Activated CD4-positive, alpha-beta T cell treated with anti-CD3 and anti-CD28 coated beads for 48 hours (primary cell): Measurements from ENCODE around the gene ADAMTS9.
A peak's percentile ranks its signal among the peaks of the same experiment; 100 is the strongest.
"Not testable (repeated sequence)": the region's sequence is repeated elsewhere in the genome, so short reads cannot be mapped to it uniquely, and the experiment has no call there.

ENCODE experiments used
- DNase-seq: peaks from one replicate; pipeline ENCODE4 v3.0.0-alpha.2; 2020

ADAMTS9 gene

GRCh38 chr3:64568895-64569517, 118.8 kb downstream of the ADAMTS9 start:
- DNase-seq, result no peak

DNA sequence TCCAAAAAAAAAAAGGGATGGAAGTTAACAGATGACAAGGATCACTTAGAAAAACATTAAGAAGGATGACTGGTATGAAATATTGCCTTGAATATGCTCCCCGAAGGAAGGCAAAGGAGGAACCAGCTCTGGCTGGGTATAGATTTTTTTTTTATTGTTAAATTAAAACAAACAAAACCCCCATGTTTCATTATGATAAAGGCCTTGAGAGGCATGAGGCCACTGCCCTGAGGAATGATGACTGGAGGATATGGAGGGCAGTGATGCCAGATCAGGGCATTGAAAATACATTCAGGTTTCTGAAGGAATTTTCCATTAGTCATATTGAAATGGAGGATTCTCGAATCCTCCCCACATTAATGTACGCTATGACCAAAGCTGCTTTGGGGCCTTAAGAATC, 120.9 kb downstream of the ADAMTS9 start:
- no peak for DNase-seq

DNA sequence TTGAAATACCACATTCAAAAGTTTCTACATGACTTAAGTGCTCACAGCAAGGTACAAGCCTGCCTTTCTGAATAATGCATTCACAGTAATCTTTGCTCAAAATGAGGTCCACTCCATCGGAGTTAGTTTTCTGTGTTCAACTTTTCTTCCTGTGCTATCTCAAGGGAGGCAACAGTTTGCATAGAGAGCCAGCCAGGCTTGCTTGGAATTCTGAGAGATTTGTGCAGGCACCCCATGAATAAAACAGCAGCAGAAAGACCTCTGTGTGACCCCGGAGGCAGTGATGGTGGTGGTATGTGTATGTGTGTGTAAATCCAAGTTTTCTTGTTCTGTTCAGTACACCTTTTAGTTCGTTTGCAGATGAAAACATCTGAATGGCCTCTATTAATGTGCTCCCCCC, 124.0 kb downstream of the ADAMTS9 start:
- DNase-seq, result no peak

DNA sequence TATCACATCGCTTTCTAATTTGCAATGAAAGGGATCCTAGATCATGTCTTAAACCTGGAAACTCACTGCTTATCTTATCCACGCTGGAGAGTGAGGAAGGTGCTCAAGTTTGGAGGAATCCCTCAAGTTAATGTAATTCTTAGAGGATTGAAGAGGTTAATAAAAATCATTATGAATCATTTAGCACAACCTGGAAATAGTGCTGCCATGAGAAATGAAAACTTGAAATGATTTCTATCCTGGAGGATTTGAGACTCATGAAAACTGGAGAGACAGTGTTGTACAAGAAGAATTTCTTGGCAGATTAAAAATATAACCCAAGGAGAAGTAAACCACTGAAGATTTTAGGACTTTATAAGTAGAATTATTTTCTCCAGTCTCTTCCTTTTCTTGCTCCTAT, 125.9 kb downstream of the ADAMTS9 start:
- no peak for DNase-seq

GRCh38 chr3:64561325-64561843, 126.4 kb downstream of the ADAMTS9 start:
- no peak for DNase-seq

GRCh38 chr3:64560791-64561190, 127.0 kb downstream of the ADAMTS9 start:
- no peak for DNase-seq

DNA sequence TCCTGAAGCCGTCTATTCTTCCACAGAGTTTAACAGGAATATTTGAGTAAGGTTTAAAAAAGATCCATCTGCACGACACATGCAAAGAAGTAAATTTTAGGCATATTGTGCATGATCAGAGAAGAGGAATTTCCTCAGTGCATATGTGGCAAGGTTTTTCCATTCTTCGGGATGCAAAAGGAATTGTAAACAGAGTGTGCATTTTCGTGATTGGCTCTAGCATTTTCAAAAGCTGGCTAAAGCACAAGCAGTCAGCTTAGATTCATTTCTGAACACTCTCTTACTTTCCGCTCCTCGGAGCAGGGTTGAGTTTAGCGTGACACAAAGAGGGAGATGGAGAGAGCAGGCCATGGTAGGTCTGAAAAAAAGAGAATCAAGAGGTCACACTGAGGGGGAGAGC, 128.2 kb downstream of the ADAMTS9 start:
- DNase-seq, result no peak

DNA sequence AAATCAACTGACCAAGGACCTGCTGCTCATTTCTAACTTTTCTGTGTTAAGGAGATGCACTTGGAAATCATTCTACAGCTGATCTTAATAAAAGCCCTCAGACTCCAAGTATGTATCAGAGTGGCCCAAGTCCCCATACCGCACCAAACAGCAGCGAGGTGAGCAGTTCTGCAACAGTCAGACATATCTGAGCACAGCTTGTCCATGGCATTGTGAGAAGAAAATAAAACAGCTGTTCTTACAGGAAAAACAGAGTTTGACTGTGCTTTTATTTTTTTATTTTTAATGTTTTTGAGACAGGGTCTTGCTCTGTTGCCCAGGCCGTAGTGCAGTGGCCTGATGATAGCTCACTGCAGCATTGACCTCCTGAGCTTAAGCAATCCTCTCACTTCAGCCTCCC, 131.8 kb downstream of the ADAMTS9 start:
- DNase-seq, result no peak

DNA sequence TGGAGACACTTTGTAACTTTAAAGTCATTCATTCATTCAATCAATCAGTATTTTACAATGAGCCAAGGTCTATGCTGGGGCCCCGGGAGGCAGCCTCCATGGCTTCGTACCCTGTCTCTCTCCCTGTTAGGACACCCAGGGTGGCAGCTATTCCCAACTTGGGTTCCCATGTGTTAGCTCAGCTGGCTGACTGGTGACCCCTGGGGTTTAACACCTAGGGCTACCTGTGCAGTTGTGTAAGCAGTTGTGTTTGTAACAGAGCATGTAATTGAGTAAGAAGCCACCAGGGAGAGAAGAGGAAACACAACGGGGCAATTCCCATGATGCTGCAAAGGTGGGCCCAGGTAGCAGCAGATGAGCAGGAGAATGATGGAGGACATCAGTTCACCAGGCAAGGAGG, 132.4 kb downstream of the ADAMTS9 start:
- DNase-seq, result no peak

- DNase-seq, result no peak
Observed at GRCh38 chr3:64554096-64554920, 133.5 kb downstream of the ADAMTS9 start.

DNA sequence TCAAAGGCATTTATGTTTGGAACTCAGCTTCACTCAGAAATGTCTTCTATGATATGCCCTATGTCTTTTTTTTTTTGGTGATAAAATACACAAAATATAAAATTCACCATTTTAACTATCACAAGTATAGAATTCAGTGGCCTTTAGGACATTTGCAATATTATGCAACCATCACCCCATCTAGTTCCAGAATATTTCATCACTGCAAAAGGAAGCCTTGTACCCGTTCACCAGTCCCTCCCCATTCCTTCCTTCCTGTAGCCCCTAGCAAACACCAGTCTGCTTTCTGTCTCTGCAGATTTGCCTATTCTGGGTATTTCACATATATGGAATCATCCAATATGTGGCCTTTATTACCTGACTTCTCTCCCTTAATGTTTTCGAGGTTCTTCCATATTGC, 134.8 kb downstream of the ADAMTS9 start:
- no peak for DNase-seq

DNA sequence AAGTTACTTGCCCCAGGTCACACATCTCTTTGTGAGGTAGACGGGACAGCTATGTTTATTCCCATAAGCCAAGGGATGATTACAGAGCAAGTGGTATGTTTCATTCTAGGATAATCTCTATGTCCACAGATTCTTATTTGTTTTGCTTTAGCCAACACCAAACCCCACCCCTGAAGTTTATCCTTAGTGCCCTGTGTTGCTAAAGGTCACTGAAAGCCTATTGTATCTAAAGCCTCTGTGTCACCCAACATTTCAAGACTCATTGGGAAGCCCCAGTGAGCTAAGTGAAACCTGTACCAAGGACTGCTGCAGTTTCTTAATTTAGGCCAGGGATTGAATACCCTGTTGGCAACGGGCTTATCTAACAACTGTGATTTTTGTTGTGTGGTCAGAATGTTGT, 135.6 kb downstream of the ADAMTS9 start:
- DNase-seq, result no peak

- no peak for DNase-seq
Observed at GRCh38 chr3:64551697-64552096, 136.1 kb downstream of the ADAMTS9 start.

- DNase-seq, result no peak
Observed at GRCh38 chr3:64550745-64551144, 137.1 kb downstream of the ADAMTS9 start.

DNA sequence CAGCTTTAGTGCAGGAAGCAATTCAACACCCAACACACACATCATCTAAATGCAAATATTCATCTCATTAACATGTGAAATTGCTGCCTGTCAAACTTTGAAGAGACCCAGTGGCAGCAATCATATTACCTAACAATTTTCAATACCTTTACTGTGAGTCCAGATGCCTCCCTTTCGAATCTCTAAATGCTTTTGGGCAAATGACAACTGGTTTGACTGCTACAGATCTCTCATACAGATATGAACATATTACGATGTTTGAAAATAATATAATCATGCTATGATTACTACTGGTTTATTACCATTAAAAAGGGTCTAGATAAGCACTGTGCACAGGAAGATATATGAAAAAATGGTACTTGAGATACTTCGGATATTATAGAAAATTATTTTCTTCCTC, 137.9 kb downstream of the ADAMTS9 start:
- no peak for DNase-seq

- no peak for DNase-seq
Observed at GRCh38 chr3:64548200-64548889, 139.5 kb downstream of the ADAMTS9 start.

DNA sequence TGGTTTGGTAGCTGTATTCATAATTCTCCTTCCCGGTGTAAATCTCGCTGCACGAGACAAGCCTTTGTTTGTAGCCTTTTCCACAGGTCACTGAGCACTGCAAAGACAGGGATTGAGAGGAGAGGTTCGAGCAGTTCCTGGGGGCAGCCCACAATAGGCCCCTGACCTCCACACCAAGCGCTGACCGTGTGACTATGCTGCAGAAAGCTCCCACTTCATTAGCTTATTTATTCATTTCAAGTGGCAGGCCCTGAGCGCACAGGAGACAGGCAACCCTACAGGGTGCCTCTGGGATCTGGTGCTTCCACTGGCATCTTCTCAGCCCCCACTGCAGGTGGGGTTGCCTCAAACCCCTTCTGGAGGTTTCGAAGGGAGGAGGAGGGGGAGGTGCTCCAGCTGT, 140.9 kb downstream of the ADAMTS9 start:
- DNase-seq, result no peak

DNA sequence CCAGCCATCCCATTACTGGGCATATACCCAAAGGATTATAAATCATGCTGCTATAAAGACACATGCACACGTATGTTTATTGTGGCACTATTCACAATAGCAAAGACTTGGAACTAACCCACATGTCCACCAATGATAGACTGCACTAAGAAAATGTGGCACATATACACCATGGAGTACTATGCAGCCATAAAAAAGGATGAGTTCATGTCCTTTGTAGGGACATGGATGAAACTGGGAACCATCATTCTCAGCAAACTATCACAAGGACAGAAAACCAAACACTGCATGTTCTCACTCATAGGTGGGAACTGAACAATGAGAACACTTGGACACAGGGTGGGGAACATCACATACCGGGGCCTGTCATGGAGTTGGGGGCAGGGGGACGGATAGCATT, 142.6 kb downstream of the ADAMTS9 start:
- DNase-seq, result not testable (repeated sequence)

DNA sequence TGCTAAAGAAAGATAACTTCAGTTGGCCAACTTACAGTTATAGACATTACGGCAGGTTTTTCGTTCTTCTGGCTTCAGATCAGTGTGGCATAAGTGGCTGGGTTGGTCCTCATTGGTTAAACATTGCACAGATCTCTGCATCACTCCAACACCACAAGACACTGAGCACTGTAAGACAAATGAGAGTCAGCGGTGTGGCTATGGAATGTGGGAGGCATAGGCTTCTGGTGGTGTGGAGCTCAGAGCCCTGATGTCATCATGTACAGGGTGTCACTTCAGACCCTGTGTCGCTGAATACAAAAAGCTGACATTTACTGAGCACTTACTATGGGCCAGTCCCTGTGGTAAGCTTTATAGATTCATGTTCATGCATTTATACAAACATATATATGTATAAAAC, 146.0 kb downstream of the ADAMTS9 start:
- DNase-seq, result no peak

DNA sequence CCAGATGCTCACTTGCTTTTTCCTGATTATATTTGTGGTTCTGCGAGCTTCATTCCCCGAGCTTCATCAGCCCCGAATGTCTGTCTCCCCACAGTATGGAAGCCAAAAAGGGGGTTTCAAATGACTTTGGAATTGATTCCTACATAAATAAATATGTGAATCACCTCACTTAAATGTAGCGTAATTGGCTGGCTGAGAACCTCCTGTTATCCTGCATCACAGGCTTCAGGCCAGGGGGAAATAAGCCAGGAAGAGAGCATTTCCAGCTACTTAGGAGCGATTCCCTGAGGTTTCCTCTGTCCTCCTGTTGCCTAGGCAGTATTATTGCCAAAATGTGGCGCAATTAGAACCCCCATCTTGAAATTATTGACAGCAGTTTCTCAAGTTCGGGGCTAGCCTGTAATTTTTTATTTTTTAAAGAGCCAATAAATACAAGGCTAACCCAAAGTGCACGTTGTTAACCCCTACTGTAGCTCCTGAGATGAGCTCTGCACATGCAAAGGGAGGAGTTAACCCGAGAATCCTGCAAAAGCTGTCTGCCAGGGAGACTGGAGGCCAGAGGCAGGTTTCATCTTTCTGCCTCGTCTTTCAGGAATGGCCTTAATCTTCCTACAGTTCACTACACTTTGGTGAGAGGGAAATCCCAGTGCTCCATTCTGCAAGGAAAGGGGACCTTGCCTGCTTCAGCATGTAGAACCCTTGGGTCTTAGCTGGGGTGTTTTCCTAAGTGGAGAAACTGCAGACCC, 148.2 kb downstream of the ADAMTS9 start:
- no peak for DNase-seq

GRCh38 chr3:64536166-64536565, 151.6 kb downstream of the ADAMTS9 start:
- no peak for DNase-seq

- DNase-seq, result peak; percentile 72
Observed at GRCh38 chr3:64533617-64534317, 154.0 kb downstream of the ADAMTS9 start.
